PC-9 (cell line): Measurements from ENCODE around the gene ADAMTSL1.

ENCODE experiments used
- CTCF ChIP-seq: fragments of 200-600 bp; sonication (generic); conservative IDR thresholded peaks from 2 replicates; pipeline ENCODE4 v1.6.1; 2017; ENCODE audit warnings: mixed run types, antibody characterized with exemption, mild to moderate bottlenecking, moderate library complexity
- EZH2 ChIP-seq: fragments of 200-600 bp; sonication (generic); IDR thresholded peaks from 2 replicates; pipeline ENCODE4 v1.8.0; 2017; ENCODE audit warnings: antibody characterized with exemption, low read depth

- TF ChIP-seq CTCF = no peak
- TF ChIP-seq EZH2 = no peak
Observed at GRCh38 chr9:18903450-18903849, 429.5 kb downstream of the ADAMTSL1 start.
